GM12878 (cell line): ENCODE results near the gene GPR173.

Experiments
- BHLHE40 ChIP-seq, 2 experiments: fragments of 450-650 bp in 1 of 2; IDR thresholded peaks; 2 replicates each; pipeline ENCODE4 v1.6.1; 2011 to 2017; ENCODE audit warnings: low read depth in 2 of 2, borderline replicate concordance in 1 of 2, improper control_type of control experiment in 1 of 2, low read length in 1 of 2, mild to moderate bottlenecking in 1 of 2
- CHD4 ChIP-seq: fragments of 200-600 bp; sonication (generic); IDR thresholded peaks from 2 replicates; pipeline ENCODE4 v1.6.1; 2016; ENCODE audit warnings: mild to moderate bottlenecking
- CTCF ChIP-seq, 3 experiments: IDR thresholded peaks in 2 of 3; conservative IDR thresholded peaks in 1 of 3; 2 replicates each; pipeline ENCODE4 v1.5.1; 2011; ENCODE audit warnings: low read depth in 3 of 3, low read length in 3 of 3, mild to moderate bottlenecking in 3 of 3, control low read depth in 2 of 3, moderate library complexity in 2 of 3, inconsistent platforms in 1 of 3, mixed read lengths in 1 of 3; ENCODE audit not compliant: control insufficient read depth in 2 of 3, insufficient read depth in 1 of 3; ENCODE audit errors: extremely low read depth in 1 of 3
- POLR2A ChIP-seq: IDR thresholded peaks from 2 replicates; pipeline ENCODE4 v1.6.1; 2011; ENCODE audit warnings: low read depth, mild to moderate bottlenecking, low read length
- RCOR1 ChIP-seq: conservative IDR thresholded peaks from 2 replicates; pipeline ENCODE4 v1.6.1; 2012; ENCODE audit warnings: low read depth, low read length, improper control_type of control experiment
- SRF ChIP-seq, 2 experiments: IDR thresholded peaks; 2 replicates each; pipeline ENCODE4 v1.6.1; 2011; ENCODE audit warnings: low read depth in 2 of 2, low read length in 2 of 2, mild to moderate bottlenecking in 1 of 2, moderate library complexity in 1 of 2
- TF ChIP-seq, protein P1 (sequence below): fragments of 450-650 bp; IDR thresholded peaks from 2 replicates; pipeline ENCODE4 v1.6.1; 2017; ENCODE audit warnings: antibody characterized with exemption, mild to moderate bottlenecking, moderate library complexity

- TF ChIP-seq BHLHE40 (IDR thresholded peaks at IDR 0.05; ENCODE audit: borderline replicate concordance in 1 of 2, low read depth in 2 of 2, low read length in 1 of 2) (no peak), CTCF (IDR thresholded peaks at IDR 0.05 in 2 of 3, conservative IDR thresholded peaks at IDR 0.05 in 1 of 3; ENCODE audit: control insufficient read depth in 2 of 3, extremely low read depth in 1 of 3, insufficient read depth in 1 of 3, low read depth in 3 of 3, low read length in 3 of 3) (no peak), RCOR1 (no peak), SRF (IDR thresholded peaks at IDR 0.05; ENCODE audit: low read depth in 2 of 2, low read length in 2 of 2) (no peak), CHD4 (no peak), POLR2A (no peak)
- TF ChIP-seq, protein P1, sequence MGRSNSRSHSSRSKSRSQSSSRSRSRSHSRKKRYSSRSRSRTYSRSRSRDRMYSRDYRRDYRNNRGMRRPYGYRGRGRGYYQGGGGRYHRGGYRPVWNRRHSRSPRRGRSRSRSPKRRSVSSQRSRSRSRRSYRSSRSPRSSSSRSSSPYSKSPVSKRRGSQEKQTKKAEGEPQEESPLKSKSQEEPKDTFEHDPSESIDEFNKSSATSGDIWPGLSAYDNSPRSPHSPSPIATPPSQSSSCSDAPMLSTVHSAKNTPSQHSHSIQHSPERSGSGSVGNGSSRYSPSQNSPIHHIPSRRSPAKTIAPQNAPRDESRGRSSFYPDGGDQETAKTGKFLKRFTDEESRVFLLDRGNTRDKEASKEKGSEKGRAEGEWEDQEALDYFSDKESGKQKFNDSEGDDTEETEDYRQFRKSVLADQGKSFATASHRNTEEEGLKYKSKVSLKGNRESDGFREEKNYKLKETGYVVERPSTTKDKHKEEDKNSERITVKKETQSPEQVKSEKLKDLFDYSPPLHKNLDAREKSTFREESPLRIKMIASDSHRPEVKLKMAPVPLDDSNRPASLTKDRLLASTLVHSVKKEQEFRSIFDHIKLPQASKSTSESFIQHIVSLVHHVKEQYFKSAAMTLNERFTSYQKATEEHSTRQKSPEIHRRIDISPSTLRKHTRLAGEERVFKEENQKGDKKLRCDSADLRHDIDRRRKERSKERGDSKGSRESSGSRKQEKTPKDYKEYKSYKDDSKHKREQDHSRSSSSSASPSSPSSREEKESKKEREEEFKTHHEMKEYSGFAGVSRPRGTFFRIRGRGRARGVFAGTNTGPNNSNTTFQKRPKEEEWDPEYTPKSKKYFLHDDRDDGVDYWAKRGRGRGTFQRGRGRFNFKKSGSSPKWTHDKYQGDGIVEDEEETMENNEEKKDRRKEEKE: no peak
Observed at GRCh38 chrX:53065104-53065503, 16.5 kb downstream of the GPR173 start.
